Panc1 (cell line): ENCODE results near the gene SIRT7. TPM values are rescaled to one million over a fixed set of nuclear protein-coding genes. Genes with fewer than 3 reads are reported as not detected.

ENCODE experiments used
- ATAC-seq: fragments of 200-7000 bp; cut with Tn5 transposase; 2 replicates; pipeline ENCODE4 v1.9.1; 2020; ENCODE audit warnings: mild to moderate bottlenecking, moderate library complexity
- BruUV-seq: library from RNA; stranded (reverse); fragments of 400-500 nt; replicated peaks from 2 replicates; lab custom pipeline; 2021; lab: Mats Ljungman, UMichigan
- CTCF ChIA-PET: fragments of 300-600 bp; sonication (Branson Sonifier 250); formaldehyde crosslinking; loops from one replicate; lab custom pipeline; 2022; ENCODE audit warnings: antibody characterized with exemption; lab: Charles Lee
- POLR2A ChIA-PET: fragments of 300-600 bp; sonication (Branson Sonifier 250); formaldehyde crosslinking; loops from one replicate; lab custom pipeline; 2022; ENCODE audit warnings: antibody characterized with exemption; lab: Charles Lee
- DNase-seq: peaks from one replicate; pipeline ENCODE4 v3.0.0-alpha.2; 2010; ENCODE audit warnings: low read depth, low spot score
- H3K27ac ChIP-seq: 2 replicates; pipeline ENCODE4 v1.5.1; 2011; ENCODE audit warnings: mild to moderate bottlenecking, low read length, inconsistent platforms
- H3K27me3 ChIP-seq: fragments of 200-500 bp; sonication (Bioruptor generic); 2 replicates; pipeline ENCODE4 v1.6.0; 2014; ENCODE audit warnings: low read length, inconsistent platforms; ENCODE audit not compliant: control insufficient read depth, insufficient read depth
- H3K36me3 ChIP-seq: fragments of 200-500 bp; sonication (Bioruptor generic); 2 replicates; pipeline ENCODE4 v1.5.1; 2014; ENCODE audit warnings: inconsistent platforms, mild to moderate bottlenecking, low read length, moderate library complexity; ENCODE audit not compliant: control insufficient read depth, insufficient read depth
- H3K4me1 ChIP-seq: 2 replicates; pipeline ENCODE4 v1.5.1; 2011; ENCODE audit warnings: inconsistent platforms, mild to moderate bottlenecking, low read length, moderate library complexity; ENCODE audit not compliant: control insufficient read depth, insufficient read depth
- H3K4me3 ChIP-seq, 2 experiments: 2 replicates each; pipeline ENCODE4 v1.5.1; 2011 to 2012; ENCODE audit warnings: low read depth in 2 of 2, low read length in 2 of 2, mild to moderate bottlenecking in 2 of 2, inconsistent platforms in 1 of 2, moderate library complexity in 1 of 2
- H3K9me3 ChIP-seq: fragments of 200-500 bp; sonication (Bioruptor generic); 2 replicates; pipeline ENCODE4 v1.5.1; 2014; ENCODE audit warnings: low read depth, mild to moderate bottlenecking, inconsistent platforms, low read length, moderate library complexity; ENCODE audit not compliant: control insufficient read depth, insufficient read depth
- POLR2AphosphoS5 ChIP-seq: IDR thresholded peaks from 2 replicates; pipeline ENCODE4 v1.6.1; 2012; ENCODE audit warnings: mild to moderate bottlenecking, low read depth, low read length, moderate library complexity
- SIN3A ChIP-seq: IDR thresholded peaks from 2 replicates; pipeline ENCODE4 v1.6.1; 2012; ENCODE audit warnings: low read depth, mild to moderate bottlenecking, low read length, moderate library complexity, borderline replicate concordance; ENCODE audit not compliant: insufficient read depth
- TCF7L2 ChIP-seq: IDR thresholded peaks from 2 replicates; pipeline ENCODE4 v1.6.1; 2011; ENCODE audit warnings: mild to moderate bottlenecking, low read depth, low read length, inconsistent platforms
- in situ Hi-C: cut with HindIII; loops from 2 replicates; pipeline ENCODE4 v1.10.0; 2016; ENCODE audit warnings: low sequenced_read_pairs, low pct_unique_long_range_greater_than_20kb
- intact Hi-C: fragments of 100-400 bp; cut with micrococcal nuclease; formaldehyde crosslinking; loops from one replicate; pipeline ENCODE4 v1.10.0; 2022; ENCODE audit not compliant: unreplicated experiment
- total RNA-seq: library from RNA; stranded (reverse); gene quantifications from one replicate; pipeline ENCODE4 v1.2.1, GENCODE V29; 2021; ENCODE audit not compliant: unreplicated experiment
- TF ChIP-seq, protein P1 (sequence below): fragments of 450-650 bp; IDR thresholded peaks from 2 replicates; pipeline ENCODE4 v1.5.1; 2017; ENCODE audit warnings: mild to moderate bottlenecking
- TF ChIP-seq, protein P2 (sequence below), 2 experiments: IDR thresholded peaks; 2 replicates each; pipeline ENCODE4 v1.6.1; 2011 to 2012; ENCODE audit warnings: low read depth in 2 of 2, control low read depth in 1 of 2, low read length in 1 of 2, mild to moderate bottlenecking in 1 of 2, moderate library complexity in 1 of 2; ENCODE audit not compliant: insufficient read depth in 1 of 2

SIRT7 gene
- total RNA-seq, 1 experiment from 2014 or later = 82.5 TPM

- ATAC-seq (peak; percentile 17), DNase-seq (no peak)
- ChIA-PET CTCF (interaction anchor here (0.6 to 1.2 kb wide), 3 partner anchors 13 to 181 kb away, joined by 3 to 7 read pairs (median 4); no protein-coding TSS in a partner anchor), POLR2A (interaction anchor here (0.5 to 1.1 kb wide), 6 partner anchors 8 to 219 kb away, joined by 3 to 13 read pairs (median 7); no protein-coding TSS in a partner anchor)
- no TSS peak for BruUV-seq
- H3K4me1 ChIP-seq = peaks cover 58% of the 10 kb centered on the region
- peak overlapping the region; percentile 26 to 42 for H3K4me3 ChIP-seq
- TF ChIP-seq SIN3A = peak; percentile 78; the same call in 1 of the 2 replicates
- TF ChIP-seq, protein P1, sequence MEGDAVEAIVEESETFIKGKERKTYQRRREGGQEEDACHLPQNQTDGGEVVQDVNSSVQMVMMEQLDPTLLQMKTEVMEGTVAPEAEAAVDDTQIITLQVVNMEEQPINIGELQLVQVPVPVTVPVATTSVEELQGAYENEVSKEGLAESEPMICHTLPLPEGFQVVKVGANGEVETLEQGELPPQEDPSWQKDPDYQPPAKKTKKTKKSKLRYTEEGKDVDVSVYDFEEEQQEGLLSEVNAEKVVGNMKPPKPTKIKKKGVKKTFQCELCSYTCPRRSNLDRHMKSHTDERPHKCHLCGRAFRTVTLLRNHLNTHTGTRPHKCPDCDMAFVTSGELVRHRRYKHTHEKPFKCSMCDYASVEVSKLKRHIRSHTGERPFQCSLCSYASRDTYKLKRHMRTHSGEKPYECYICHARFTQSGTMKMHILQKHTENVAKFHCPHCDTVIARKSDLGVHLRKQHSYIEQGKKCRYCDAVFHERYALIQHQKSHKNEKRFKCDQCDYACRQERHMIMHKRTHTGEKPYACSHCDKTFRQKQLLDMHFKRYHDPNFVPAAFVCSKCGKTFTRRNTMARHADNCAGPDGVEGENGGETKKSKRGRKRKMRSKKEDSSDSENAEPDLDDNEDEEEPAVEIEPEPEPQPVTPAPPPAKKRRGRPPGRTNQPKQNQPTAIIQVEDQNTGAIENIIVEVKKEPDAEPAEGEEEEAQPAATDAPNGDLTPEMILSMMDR = no peak
- peak overlapping the region; percentile 94 for H3K27ac ChIP-seq
- H3K36me3 ChIP-seq = peaks cover 2% of the 10 kb centered on the region; the same call in 1 of the 2 replicates
- in situ Hi-C loops = no loop called here
- intact Hi-C loops = no loop called here
- no peaks in the 10 kb centered on the region for H3K9me3 ChIP-seq
- H3K27me3 ChIP-seq = no peaks in the 10 kb centered on the region
Measured at GRCh38 chr17:81923302-81924260, 5.6 kb upstream of the SIRT7 start.

DNA sequence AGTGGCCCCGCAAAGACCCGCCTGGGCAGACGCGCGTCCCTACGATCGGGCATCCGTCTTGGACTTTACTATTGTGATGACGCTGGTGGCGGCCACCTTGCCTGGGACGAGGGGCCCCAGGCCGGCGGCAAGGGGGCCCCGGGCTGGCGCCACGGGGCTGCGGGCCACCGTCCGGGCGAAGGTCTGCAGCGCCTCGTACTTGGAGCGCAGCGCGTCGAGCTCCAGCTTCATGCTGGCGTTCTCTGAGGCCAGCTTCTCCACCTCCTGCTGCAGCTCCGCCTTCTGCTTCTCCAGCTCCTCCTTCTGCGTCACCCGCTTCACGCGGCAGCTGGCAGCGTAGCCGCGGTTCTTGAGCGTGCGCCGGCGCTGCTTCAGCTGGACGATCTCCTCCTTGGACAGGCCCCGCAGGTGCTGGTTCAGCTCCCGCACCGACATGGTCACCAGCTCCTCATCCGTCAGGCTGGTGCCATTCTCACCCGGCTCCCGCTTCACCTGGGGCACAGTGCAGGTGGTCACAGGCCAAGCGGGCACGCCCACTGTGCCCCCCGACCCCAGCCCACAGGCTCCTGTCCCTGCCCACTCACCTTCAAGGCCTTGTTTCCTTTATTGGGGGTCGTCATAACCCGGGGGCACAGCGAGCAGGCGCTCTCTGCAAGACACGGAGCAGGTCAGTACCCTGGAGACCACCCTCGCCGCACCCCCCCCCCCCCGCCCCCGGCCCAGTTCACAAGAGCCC is 4.8 kb upstream of the SIRT7 start:
- ATAC-seq (no peak), DNase-seq (no peak)
- H3K4me1 ChIP-seq = peaks cover 60% of the 10 kb centered on the region
- no peak overlapping the region; a peak in 1 of 4 replicates for H3K4me3 ChIP-seq
- POLR2A ChIA-PET = interaction anchor here (0.5 kb wide), 1 partner anchor 218 kb away, joined by 10 read pairs; no protein-coding TSS in a partner anchor
- H3K27me3 ChIP-seq = no peaks in the 10 kb centered on the region
- in situ Hi-C loops (no loop called here), intact Hi-C loops (no loop called here)
- no peaks in the 10 kb centered on the region for H3K9me3 ChIP-seq
- peaks cover 3% of the 10 kb centered on the region; the same call in 1 of the 2 replicates for H3K36me3 ChIP-seq
- CTCF ChIA-PET = no interaction called here
- no TSS peak for BruUV-seq
- H3K27ac ChIP-seq = peak overlapping the region; percentile 45; the same call in 1 of the 2 replicates
- 0 out of 2 replicates have a peak, but pooled peaks have one; percentile 18 for TF ChIP-seq POLR2AphosphoS5
- no peak for TF ChIP-seq SIN3A

- Histone ChIP-seq H3K27me3 (no peaks in the 10 kb centered on the region), H3K4me3 (no peak overlapping the region), H3K36me3 (peaks cover 9% of the 10 kb centered on the region; the same call in 1 of the 2 replicates), H3K27ac (0 out of 2 replicates have a peak overlapping the region, but pooled peaks have one; percentile 45), H3K4me1 (peaks cover 60% of the 10 kb centered on the region), H3K9me3 (no peaks in the 10 kb centered on the region)
- ChIA-PET CTCF (no interaction called here), POLR2A (no interaction called here)
- in situ Hi-C loops (no loop called here), intact Hi-C loops (no loop called here)
- BruUV-seq = no TSS peak
- DNase-seq (no peak), ATAC-seq (no peak)
- TF ChIP-seq SIN3A = no peak
- TF ChIP-seq, protein P2, sequence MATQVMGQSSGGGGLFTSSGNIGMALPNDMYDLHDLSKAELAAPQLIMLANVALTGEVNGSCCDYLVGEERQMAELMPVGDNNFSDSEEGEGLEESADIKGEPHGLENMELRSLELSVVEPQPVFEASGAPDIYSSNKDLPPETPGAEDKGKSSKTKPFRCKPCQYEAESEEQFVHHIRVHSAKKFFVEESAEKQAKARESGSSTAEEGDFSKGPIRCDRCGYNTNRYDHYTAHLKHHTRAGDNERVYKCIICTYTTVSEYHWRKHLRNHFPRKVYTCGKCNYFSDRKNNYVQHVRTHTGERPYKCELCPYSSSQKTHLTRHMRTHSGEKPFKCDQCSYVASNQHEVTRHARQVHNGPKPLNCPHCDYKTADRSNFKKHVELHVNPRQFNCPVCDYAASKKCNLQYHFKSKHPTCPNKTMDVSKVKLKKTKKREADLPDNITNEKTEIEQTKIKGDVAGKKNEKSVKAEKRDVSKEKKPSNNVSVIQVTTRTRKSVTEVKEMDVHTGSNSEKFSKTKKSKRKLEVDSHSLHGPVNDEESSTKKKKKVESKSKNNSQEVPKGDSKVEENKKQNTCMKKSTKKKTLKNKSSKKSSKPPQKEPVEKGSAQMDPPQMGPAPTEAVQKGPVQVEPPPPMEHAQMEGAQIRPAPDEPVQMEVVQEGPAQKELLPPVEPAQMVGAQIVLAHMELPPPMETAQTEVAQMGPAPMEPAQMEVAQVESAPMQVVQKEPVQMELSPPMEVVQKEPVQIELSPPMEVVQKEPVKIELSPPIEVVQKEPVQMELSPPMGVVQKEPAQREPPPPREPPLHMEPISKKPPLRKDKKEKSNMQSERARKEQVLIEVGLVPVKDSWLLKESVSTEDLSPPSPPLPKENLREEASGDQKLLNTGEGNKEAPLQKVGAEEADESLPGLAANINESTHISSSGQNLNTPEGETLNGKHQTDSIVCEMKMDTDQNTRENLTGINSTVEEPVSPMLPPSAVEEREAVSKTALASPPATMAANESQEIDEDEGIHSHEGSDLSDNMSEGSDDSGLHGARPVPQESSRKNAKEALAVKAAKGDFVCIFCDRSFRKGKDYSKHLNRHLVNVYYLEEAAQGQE (IDR thresholded peaks at IDR 0.05; ENCODE audit: insufficient read depth in 1 of 2, low read depth in 2 of 2, low read length in 1 of 2) = no peak
- TF ChIP-seq, protein P1 = no peak
- TF ChIP-seq TCF7L2 = no peak
- no peak for TF ChIP-seq POLR2AphosphoS5
Measured at GRCh38 chr17:81921996-81922565, 4.1 kb upstream of the SIRT7 start.
